ENCODE measurements around the gene LHFPL6. TPM values are rescaled to one million over a fixed set of nuclear protein-coding genes. Genes with fewer than 3 reads are reported as not detected.
A peak's percentile ranks its signal among the peaks of the same experiment; 100 is the strongest.

The LHFPL6 gene
- total RNA-seq, 4 donors from 2014 or later = 3.7 to 40.4 (median 8.0) TPM

- no peak overlapping the region for H3K27ac ChIP-seq
- no peaks in the 10 kb centered on the region for H3K36me3 ChIP-seq
- no peak for DNase-seq
- TF ChIP-seq POLR2A (IDR thresholded peaks at IDR 0.05) = no peak
- TF ChIP-seq CTCF (IDR thresholded peaks at IDR 0.05) = no peak
- WGBS, 2 donors = 71 to 76% methylated on average over 3 of the region's 3 CpGs
- no peak overlapping the region for H3K4me3 ChIP-seq
- peaks cover 0 to 28% (median 0%) of the 10 kb centered on the region in 3 donors for H3K4me1 ChIP-seq
- no peaks in the 10 kb centered on the region for H3K9me3 ChIP-seq
- no peaks in the 10 kb centered on the region for H3K27me3 ChIP-seq
- intact Hi-C loops (cut with DNase I) = no loop called here
Measured at GRCh38 chr13:39402221-39402970, 200.6 kb downstream of the LHFPL6 start.

- Histone ChIP-seq H3K9me3 (no peaks in the 10 kb centered on the region), H3K4me3 (no peak overlapping the region), H3K27me3 (no peaks in the 10 kb centered on the region), H3K36me3 (no peaks in the 10 kb centered on the region), H3K27ac (peak overlapping the region in 1 of 4 donors; percentile 5), H3K4me1 (peaks cover 0 to 28% (median 0%) of the 10 kb centered on the region in 3 donors)
- WGBS, 2 donors = 67 to 89% methylated on average over 3 of the region's 3 CpGs
- TF ChIP-seq POLR2A (IDR thresholded peaks at IDR 0.05) = no peak
- intact Hi-C loops (cut with DNase I) = no loop called here
- DNase-seq = no peak
Measured at GRCh38 chr13:39401756-39402155, 201.2 kb downstream of the LHFPL6 start.

- peak overlapping the region in 1 of 4 donors; percentile 5 for H3K27ac ChIP-seq
- TF ChIP-seq CTCF (IDR thresholded peaks at IDR 0.05) = no peak
- TF ChIP-seq POLR2A (IDR thresholded peaks at IDR 0.05) = no peak
- H3K36me3 ChIP-seq = no peaks in the 10 kb centered on the region
- no peak overlapping the region for H3K4me3 ChIP-seq
- no peaks in the 10 kb centered on the region for H3K27me3 ChIP-seq
- peaks cover 0 to 27% (median 0%) of the 10 kb centered on the region in 3 donors for H3K4me1 ChIP-seq
- no peaks in the 10 kb centered on the region for H3K9me3 ChIP-seq
- intact Hi-C loops (cut with DNase I) = no loop called here
- WGBS, 2 donors = 82 to 84% methylated on average over 4 of the region's 4 CpGs
- DNase-seq = no peak
Measured at GRCh38 chr13:39401046-39401705, 201.8 kb downstream of the LHFPL6 start.

GRCh38 chr13:39399102-39399501, 203.9 kb downstream of the LHFPL6 start:
- H3K9me3 ChIP-seq = no peaks in the 10 kb centered on the region
- no peak overlapping the region for H3K4me3 ChIP-seq
- no peak overlapping the region for H3K27ac ChIP-seq
- H3K27me3 ChIP-seq = no peaks in the 10 kb centered on the region
- no peak for DNase-seq
- no peaks in the 10 kb centered on the region for H3K36me3 ChIP-seq
- intact Hi-C loops (cut with DNase I) = no loop called here
- peaks cover 0 to 35% (median 0%) of the 10 kb centered on the region in 3 donors for H3K4me1 ChIP-seq
- no peak for TF ChIP-seq POLR2A (IDR thresholded peaks at IDR 0.05)
- no peak for TF ChIP-seq CTCF (IDR thresholded peaks at IDR 0.05)

GRCh38 chr13:39397896-39398265, 205.1 kb downstream of the LHFPL6 start:
- H3K9me3 ChIP-seq = no peaks in the 10 kb centered on the region
- no peaks in the 10 kb centered on the region for H3K36me3 ChIP-seq
- no peak for DNase-seq
- no peak for TF ChIP-seq CTCF (IDR thresholded peaks at IDR 0.05)
- TF ChIP-seq POLR2A (IDR thresholded peaks at IDR 0.05) = no peak
- peak overlapping the region in 2 of 4 donors; percentile 47 to 49 for H3K27ac ChIP-seq
- H3K4me3 ChIP-seq = no peak overlapping the region
- peaks cover 0 to 32% (median 0%) of the 10 kb centered on the region in 3 donors for H3K4me1 ChIP-seq
- WGBS, 2 donors = 55 to 59% methylated on average over 3 of the region's 3 CpGs
- intact Hi-C loops (cut with DNase I) = no loop called here
- H3K27me3 ChIP-seq = no peaks in the 10 kb centered on the region

Measured in esophagus squamous epithelium (tissue), 5 donors.